Lower leg skin (tissue), 4 donors: ENCODE measurements around the gene NPAS3. TPM values are rescaled to one million over a fixed set of nuclear protein-coding genes. Genes with fewer than 3 reads are reported as not detected.

Experiments
- DNase-seq, 2 donors: peaks; one replicate each; pipeline ENCODE4 v3.0.0-alpha.2; 2019; ENCODE audit warnings: low spot score in 2 of 2
- H3K4me3 ChIP-seq: fragments of 200-600 bp; sonication (generic); 2 replicates; pipeline ENCODE4 v1.5.1; 2017; ENCODE audit warnings: mild to moderate bottlenecking, low read depth; ENCODE audit not compliant: poor library complexity, severe bottlenecking
- CTCF ChIP-seq, 3 donors: fragments of 450-650 bp; IDR thresholded peaks; one replicate each; pipeline ENCODE4 v1.5.1; 2016; ENCODE audit warnings: antibody characterized with exemption in 3 of 3, mild to moderate bottlenecking in 3 of 3, moderate library complexity in 2 of 3
- POLR2A ChIP-seq, 2 donors: fragments of 450-650 bp; IDR thresholded peaks; one replicate each; pipeline ENCODE4 v1.6.1; 2016 to 2017; ENCODE audit warnings: antibody characterized with exemption in 2 of 2, mild to moderate bottlenecking in 1 of 2, moderate library complexity in 1 of 2
- WGBS, 2 donors: methylation state at CpG; one replicate each; pipeline ENCODE4 v1.1.5; 2018; 5-methylcytosine and 5-hydroxymethylcytosine counted together
- intact Hi-C: fragments of 100-400 bp; cut with DNase I; formaldehyde crosslinking; loops from one replicate; pipeline ENCODE4 v1.15.0; 2023; ENCODE audit warnings: low total_unique reads
- total RNA-seq, 4 donors: library from RNA; depleted of rRNA; stranded (reverse); fragments of >200 nt; gene quantifications; one replicate each; pipeline ENCODE4 v1.1.0, GENCODE V29; 2016

NPAS3 gene
- total RNA-seq, 4 donors from 2014 or later, result 0.25 to 0.29 TPM; not detected in 2

- TF ChIP-seq POLR2A (IDR thresholded peaks at IDR 0.05) (no peak), CTCF (IDR thresholded peaks at IDR 0.05) (no peak)
- DNase-seq, result no peak
- WGBS, 2 donors, result 91 to 96% methylated on average over 3 of the region's 3 CpGs
- intact Hi-C loops, result no loop called here
- H3K4me3 ChIP-seq, result no peak overlapping the region
Observed at GRCh38 chr14:33232031-33232430, 293.4 kb downstream of the NPAS3 start.

DNA sequence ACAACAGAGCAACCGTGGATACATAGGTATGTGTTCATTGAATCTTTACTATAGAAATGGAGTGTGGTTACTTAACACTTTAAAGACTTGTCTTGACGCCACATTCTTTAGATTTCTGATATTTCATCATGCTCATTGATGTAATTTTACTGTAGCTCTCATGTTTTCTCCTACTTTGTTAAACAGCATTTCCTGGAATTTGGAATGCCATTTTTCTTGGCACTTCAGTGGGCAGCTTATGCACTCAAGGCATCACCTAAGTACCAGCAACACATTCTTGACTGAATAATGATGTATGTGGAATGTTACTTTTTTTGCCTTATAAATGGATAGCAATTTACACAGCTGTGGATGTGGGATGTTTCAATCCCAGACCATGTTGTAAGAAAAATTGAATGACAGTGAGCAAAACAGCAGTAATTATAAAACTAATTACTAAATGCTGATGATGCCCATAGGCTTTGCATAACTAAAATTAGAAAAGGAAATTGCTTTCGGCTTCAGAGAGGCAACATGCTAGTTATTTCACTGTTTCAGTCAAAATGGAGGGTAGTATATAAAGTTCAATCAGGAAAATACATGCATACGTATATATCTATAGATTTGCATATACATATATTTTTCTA lies 298.5 kb downstream of the NPAS3 start:
- WGBS, 2 donors, result 60 to 62% methylated on average over 4 of the region's 4 CpGs
- TF ChIP-seq POLR2A (IDR thresholded peaks at IDR 0.05), result no peak
- TF ChIP-seq CTCF (IDR thresholded peaks at IDR 0.05), result no peak
- DNase-seq, result no peak
- intact Hi-C loops, result no loop called here
- H3K4me3 ChIP-seq, result no peak overlapping the region

DNA sequence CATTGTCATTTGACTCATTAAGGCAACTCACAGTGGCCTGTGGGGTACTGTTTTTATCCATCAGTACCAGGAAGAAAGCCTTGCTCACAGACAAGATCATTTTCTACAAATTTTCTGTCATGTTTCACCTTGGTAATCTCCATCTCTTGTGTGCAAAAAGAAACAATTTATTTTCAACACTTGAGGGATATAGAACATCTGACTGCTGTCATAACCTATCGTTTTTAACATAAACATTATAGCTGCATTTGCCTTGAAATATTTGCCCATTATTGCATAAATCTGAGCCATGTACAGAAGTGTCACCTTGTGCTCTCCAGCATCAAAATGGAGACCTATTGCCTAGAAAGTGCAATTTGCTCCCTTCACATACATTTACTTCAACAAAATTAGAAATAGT lies 300.8 kb downstream of the NPAS3 start:
- no peak for DNase-seq
- intact Hi-C loops, result no loop called here
- H3K4me3 ChIP-seq, result no peak overlapping the region
- 86 to 91% methylated on average over 1 of the region's 1 CpG for WGBS, 2 donors
- TF ChIP-seq POLR2A (IDR thresholded peaks at IDR 0.05) (no peak), CTCF (IDR thresholded peaks at IDR 0.05) (no peak)

DNA sequence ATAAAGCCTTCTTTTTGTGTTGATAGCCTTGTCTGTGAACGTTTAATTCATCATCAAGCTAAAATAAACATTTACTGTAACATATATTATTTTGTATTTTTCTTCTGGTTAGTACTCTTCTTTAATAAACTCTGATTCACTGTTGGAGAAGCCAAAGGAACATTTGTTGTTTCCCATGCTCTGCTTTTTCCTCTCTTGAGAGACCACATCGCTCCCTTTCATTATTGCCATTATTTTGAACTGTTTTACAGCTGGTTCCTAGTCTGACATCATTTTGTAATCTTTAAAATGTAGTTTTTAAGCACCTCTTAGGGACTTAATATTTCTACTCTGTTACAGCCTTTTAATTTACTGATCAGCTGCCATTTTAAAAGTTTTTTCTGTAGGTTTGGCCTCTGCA lies 301.8 kb downstream of the NPAS3 start:
- TF ChIP-seq POLR2A (IDR thresholded peaks at IDR 0.05) (no peak), CTCF (IDR thresholded peaks at IDR 0.05) (no peak)
- intact Hi-C loops, result no loop called here
- DNase-seq, result no peak
- H3K4me3 ChIP-seq, result no peak overlapping the region
- 73 to 80% methylated on average over 2 of the region's 2 CpGs for WGBS, 2 donors

- TF ChIP-seq CTCF (IDR thresholded peaks at IDR 0.05), result no peak
- no peak for TF ChIP-seq POLR2A (IDR thresholded peaks at IDR 0.05)
- H3K4me3 ChIP-seq, result no peak overlapping the region
- no peak for DNase-seq
- 73 to 75% methylated on average over 3 of the region's 3 CpGs for WGBS, 2 donors
- intact Hi-C loops, result no loop called here
Observed at GRCh38 chr14:33241331-33241730, 302.7 kb downstream of the NPAS3 start.

GRCh38 chr14:33249233-33249820 lies 310.6 kb downstream of the NPAS3 start:
- intact Hi-C loops, result no loop called here
- H3K4me3 ChIP-seq, result no peak overlapping the region
- DNase-seq, result no peak
- WGBS, 2 donors, result 85 to 87% methylated on average over 6 of the region's 6 CpGs
- TF ChIP-seq POLR2A (IDR thresholded peaks at IDR 0.05) (no peak), CTCF (IDR thresholded peaks at IDR 0.05) (no peak)
